D721Med (cell line): ENCODE measurements around the gene SLC66A2.

Experiments used
- DNase-seq: peaks from one replicate; pipeline ENCODE4 v3.0.0; 2011; ENCODE audit warnings: low spot score; ENCODE audit not compliant: insufficient read length
- FAIRE-seq: peaks from 2 replicates; lab custom pipeline; 2011; peaks lifted over from hg19 to GRCh38; lab: Jason Lieb, UNC
- TF ChIP-seq, protein P1 (sequence below): IDR thresholded peaks from 2 replicates; pipeline ENCODE4 v1.5.1; 2012; ENCODE audit warnings: mild to moderate bottlenecking, control low read depth; ENCODE audit not compliant: insufficient read depth; ENCODE audit errors: missing control alignments

Gene SLC66A2

DNA sequence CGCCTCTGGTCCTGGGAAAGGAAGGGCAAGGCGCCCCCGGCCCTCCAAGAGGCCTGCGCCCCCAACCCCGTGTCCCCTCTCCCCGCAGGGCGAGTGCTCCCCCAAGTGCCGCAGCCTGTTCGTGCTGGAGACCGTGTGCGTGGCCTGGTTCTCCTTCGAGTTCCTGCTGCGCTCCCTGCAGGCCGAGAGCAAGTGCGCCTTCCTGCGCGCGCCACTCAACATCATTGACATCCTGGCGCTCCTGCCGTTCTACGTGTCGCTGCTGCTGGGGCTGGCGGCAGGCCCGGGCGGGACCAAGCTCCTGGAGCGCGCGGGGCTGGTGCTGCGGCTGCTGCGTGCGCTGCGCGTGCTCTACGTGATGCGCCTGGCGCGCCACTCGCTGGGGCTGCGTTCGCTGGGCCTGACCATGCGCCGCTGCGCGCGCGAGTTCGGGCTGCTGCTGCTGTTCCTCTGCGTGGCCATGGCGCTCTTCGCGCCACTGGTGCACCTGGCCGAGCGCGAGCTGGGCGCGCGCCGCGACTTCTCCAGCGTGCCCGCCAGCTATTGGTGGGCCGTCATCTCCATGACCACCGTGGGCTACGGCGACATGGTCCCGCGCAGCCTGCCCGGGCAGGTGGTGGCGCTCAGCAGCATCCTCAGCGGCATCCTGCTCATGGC is 52.4 kb downstream of the SLC66A2 start:
- DNase-seq (no peak), FAIRE-seq (no peak)
- TF ChIP-seq, protein P1, sequence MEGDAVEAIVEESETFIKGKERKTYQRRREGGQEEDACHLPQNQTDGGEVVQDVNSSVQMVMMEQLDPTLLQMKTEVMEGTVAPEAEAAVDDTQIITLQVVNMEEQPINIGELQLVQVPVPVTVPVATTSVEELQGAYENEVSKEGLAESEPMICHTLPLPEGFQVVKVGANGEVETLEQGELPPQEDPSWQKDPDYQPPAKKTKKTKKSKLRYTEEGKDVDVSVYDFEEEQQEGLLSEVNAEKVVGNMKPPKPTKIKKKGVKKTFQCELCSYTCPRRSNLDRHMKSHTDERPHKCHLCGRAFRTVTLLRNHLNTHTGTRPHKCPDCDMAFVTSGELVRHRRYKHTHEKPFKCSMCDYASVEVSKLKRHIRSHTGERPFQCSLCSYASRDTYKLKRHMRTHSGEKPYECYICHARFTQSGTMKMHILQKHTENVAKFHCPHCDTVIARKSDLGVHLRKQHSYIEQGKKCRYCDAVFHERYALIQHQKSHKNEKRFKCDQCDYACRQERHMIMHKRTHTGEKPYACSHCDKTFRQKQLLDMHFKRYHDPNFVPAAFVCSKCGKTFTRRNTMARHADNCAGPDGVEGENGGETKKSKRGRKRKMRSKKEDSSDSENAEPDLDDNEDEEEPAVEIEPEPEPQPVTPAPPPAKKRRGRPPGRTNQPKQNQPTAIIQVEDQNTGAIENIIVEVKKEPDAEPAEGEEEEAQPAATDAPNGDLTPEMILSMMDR = no peak

DNA sequence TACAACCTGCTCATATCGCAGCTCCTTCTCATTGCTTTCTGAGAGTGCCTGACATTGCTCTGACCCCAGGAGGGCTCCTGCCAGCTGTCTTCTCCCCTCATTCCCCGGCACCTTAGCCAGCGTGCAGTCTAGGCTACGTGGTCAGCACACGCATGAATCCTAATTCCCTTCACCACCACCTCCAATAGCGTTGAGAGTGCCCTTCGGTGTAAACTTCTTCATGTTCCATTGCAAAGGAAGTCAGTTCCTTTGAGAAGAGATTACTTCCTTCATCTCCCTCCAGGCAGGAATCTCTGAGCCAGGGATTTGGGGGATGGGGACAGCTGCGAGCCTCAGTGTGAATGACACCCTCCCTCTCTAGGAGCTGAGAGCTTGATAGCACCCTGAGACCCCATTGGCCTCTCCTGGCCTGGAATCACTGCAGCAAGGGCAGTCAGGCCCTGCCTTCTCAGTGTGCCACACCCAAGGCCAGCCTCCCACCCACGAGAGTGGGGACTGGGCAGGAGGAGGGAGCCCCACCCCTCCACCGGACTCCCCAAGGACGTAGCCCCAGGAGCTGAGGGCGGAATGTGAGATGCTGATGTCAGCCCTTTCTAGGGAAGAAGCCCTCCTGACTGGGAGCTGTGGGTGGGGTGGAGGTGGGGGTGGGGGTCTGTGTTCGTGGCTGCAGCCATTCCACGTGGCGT is 53.4 kb downstream of the SLC66A2 start:
- FAIRE-seq (no peak), DNase-seq (no peak)

DNA sequence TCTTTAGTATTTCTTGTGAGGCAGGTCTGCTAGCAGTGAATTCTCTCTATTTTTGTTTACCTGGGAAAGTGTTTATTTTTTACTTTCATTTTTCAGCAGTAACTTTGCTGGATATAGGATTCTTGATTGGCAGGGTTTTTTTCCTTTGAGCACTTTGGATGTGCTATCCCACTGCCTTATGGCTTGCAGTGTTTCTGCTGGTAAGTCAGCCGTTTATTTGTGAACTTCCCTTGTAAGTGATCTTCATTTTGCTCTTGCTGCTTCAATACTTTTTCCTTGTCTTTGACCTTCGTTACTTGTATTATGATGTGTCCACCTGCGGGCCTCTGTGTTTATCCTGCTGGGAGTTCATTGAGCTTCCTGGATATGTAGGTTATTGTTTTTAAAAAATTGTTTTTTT is 54.7 kb downstream of the SLC66A2 start:
- TF ChIP-seq, protein P1 = no peak
- DNase-seq (no peak), FAIRE-seq (no peak)

More for the DNA sequence above, 53.4 kb downstream of the SLC66A2 start:
- TF ChIP-seq, protein P1 = no peak

DNA sequence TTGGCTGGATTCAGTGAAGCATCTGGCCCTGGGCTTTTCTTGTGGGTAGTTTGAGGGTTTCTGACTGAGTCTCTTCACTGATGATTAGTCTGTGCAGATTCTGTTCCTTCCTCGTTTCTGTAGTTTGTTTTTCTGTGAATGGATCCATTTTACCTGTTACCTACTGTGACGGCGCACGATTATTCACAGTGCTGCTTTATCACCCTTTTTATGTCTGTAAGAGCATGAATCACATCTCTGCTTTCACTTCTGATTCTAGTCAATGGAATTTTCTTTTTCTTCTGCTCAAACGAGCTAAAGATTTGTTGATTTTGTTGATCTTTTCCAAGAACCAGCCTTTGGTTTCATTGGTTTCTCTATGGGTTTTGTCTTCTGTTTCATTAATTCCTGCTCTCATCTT is 60.8 kb downstream of the SLC66A2 start:
- TF ChIP-seq, protein P1 = no peak
- FAIRE-seq (peak; percentile 85), DNase-seq (no peak)

DNA sequence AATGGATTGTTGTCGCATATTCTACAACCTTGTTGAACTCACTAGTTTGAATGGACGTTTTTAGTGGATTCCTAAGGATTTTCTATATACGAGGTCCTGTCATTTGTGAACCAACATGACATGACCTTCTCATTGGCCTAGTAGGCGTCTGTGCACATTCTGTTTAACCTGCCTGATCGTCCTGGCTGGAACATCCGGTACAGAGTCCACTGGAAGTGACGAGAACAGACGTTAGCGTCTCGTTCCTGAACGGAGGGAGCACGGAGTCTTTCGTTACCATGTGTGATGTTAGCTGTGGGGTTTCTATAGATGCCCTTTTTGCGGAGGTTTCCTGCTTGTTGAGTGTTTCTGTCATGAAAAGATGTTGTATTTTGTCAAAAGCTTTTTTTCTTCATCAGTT is 61.9 kb downstream of the SLC66A2 start:
- FAIRE-seq = no peak

DNA sequence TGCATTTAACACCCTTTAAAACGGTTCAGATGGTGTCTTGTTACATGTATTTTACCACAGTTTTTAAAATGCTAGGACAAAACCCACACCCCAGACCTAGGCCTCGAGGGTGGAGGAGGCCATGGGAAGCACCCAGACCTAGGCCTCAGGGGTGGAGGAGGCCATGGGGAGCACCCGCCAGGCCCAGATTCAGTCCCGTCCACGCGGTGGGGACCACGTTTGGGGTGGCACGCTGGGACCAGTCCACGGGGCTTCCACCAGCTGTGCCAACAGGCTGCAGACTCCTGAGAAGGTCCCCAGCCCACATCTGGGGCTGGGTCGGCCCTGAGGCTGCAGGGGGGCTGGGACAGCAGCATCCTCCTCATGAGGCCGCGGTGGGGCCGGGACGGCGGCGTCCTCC is 63.4 kb downstream of the SLC66A2 start:
- TF ChIP-seq, protein P1 = no peak
- FAIRE-seq (no peak), DNase-seq (no peak)

More for the DNA sequence above, 61.9 kb downstream of the SLC66A2 start:
- TF ChIP-seq, protein P1 = no peak
- no peak for DNase-seq

DNA sequence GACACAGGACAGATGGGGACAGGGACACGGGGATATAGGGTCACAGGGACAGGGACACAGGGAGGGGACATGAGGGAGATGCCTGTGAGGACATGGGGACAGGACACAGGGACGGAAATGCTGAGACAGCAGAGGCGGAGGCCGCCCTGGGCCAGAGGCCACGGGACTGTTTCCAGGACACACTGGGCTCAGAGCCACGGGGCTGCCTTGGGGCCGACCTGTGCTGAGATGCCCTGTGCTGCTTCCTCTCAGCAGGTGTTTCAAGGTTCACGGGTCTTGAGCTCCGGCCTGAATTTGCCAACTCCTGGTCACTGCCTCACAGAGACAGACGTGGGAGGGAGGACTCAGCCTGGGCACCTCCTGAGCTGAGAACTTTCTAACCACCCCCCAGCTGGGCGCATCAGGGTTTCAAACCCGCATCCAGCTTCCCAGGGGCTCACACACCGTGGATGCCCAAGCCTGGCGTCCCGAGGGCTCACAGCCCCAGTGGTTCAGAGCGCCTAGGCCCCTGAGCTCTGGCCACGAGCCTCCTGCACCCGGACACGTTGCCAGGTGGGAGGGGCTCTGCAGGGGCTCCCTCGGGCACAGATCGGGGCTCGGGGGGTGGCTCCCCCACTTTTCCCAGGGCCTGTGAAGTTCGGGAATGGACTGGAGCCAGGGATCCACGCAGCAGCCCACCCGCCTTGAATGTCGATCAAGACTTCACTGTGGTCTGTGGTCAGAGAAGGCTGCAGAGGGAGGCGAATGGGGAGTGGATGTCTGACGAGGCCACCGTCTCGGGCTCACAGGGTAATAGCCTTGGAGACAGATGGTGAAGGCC is 64.1 kb downstream of the SLC66A2 start:
- FAIRE-seq = no peak
- TF ChIP-seq, protein P1 = no peak
- no peak for DNase-seq
